AG04449 (cell line): Measurements from ENCODE around the gene RAB11FIP3.

ENCODE experiments used
- CTCF ChIA-PET: fragments of 350-600 bp; formaldehyde crosslinking; extraction: SDS; loops from one replicate; lab custom pipeline; 2021; ENCODE audit warnings: antibody characterized with exemption; lab: Yijun Ruan, JAX
- POLR2A ChIA-PET: fragments of 400-600, 350-600 bp; formaldehyde crosslinking; extraction: SDS; loops from one replicate; lab custom pipeline; 2020; ENCODE audit warnings: antibody characterized with exemption, inconsistent platforms; lab: Yijun Ruan, JAX
- DNase-seq: peaks from one replicate; pipeline ENCODE4 v3.0.0-alpha.2; 2010; ENCODE audit warnings: low read depth, low spot score
- H3K4me3 ChIP-seq: 2 replicates; pipeline ENCODE4 v1.5.1; 2011; ENCODE audit warnings: low read depth, mild to moderate bottlenecking, control low read depth, low read length
- TF ChIP-seq, protein P1 (sequence below): IDR thresholded peaks from one replicate; pipeline ENCODE4 v1.5.1; 2011; ENCODE audit warnings: mild to moderate bottlenecking, moderate library complexity, low read length, control low read depth, inconsistent platforms; ENCODE audit not compliant: insufficient read depth; ENCODE audit errors: missing control alignments

The RAB11FIP3 gene

GRCh38 chr16:450385-450784 lies 24.9 kb downstream of the RAB11FIP3 start:
- TF ChIP-seq, protein P1, sequence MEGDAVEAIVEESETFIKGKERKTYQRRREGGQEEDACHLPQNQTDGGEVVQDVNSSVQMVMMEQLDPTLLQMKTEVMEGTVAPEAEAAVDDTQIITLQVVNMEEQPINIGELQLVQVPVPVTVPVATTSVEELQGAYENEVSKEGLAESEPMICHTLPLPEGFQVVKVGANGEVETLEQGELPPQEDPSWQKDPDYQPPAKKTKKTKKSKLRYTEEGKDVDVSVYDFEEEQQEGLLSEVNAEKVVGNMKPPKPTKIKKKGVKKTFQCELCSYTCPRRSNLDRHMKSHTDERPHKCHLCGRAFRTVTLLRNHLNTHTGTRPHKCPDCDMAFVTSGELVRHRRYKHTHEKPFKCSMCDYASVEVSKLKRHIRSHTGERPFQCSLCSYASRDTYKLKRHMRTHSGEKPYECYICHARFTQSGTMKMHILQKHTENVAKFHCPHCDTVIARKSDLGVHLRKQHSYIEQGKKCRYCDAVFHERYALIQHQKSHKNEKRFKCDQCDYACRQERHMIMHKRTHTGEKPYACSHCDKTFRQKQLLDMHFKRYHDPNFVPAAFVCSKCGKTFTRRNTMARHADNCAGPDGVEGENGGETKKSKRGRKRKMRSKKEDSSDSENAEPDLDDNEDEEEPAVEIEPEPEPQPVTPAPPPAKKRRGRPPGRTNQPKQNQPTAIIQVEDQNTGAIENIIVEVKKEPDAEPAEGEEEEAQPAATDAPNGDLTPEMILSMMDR, result no peak
- ChIA-PET CTCF (interaction anchor here (1.9 kb wide), 1 partner anchor 18 kb away, joined by 5 read pairs; no protein-coding TSS in a partner anchor), POLR2A (no interaction called here)
- no peak for DNase-seq
- no peak overlapping the region for H3K4me3 ChIP-seq

- DNase-seq, result no peak
- CTCF ChIA-PET, result interaction anchor here (1.2 to 1.9 kb wide), 2 partner anchors 19 to 47 kb away, joined by 3 to 5 read pairs; no protein-coding TSS in a partner anchor
- TF ChIP-seq, protein P1, result no peak
- no peak overlapping the region for H3K4me3 ChIP-seq
- POLR2A ChIA-PET, result no interaction called here
Observed at GRCh38 chr16:450785-451512, 25.5 kb downstream of the RAB11FIP3 start.

DNA sequence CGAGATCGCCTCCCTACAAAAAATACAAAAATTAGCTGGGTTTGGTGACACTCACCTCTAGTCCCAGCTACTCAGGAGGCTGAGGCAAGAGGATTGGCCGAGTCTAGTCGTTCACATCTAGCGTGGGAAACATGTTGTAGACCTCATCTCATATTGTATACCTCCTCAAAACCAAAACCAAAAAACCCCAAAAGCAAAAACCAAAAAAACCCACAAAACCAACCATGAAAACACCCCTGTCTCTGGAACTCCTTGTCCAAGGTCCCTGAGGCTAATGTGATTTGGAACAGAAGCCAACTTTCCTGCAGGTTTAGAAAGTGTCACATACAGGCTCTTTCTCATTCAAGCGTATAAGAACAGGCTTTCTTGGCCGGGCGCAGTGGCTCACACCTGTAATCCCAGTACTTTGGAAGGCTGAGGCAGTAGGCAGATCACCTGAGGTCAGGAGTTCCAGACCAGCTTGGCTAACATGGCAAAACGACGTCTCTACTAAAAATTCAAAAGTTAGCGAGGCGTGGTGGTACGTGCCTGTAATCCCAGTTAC lies 29.0 kb downstream of the RAB11FIP3 start:
- TF ChIP-seq, protein P1, result no peak
- ChIA-PET POLR2A (no interaction called here), CTCF (no interaction called here)
- no peak for DNase-seq
- no peak overlapping the region for H3K4me3 ChIP-seq

- TF ChIP-seq, protein P1, result no peak
- DNase-seq, result no peak
- ChIA-PET CTCF (interaction anchor here (2.0 kb wide), 1 partner anchor 32 kb away, joined by 4 read pairs; no protein-coding TSS in a partner anchor), POLR2A (no interaction called here)
- no peak overlapping the region for H3K4me3 ChIP-seq
Observed at GRCh38 chr16:455453-455852, 30.0 kb downstream of the RAB11FIP3 start.

- TF ChIP-seq, protein P1, result no peak
- ChIA-PET POLR2A (no interaction called here), CTCF (interaction anchor here (0.9 to 2.0 kb wide), 2 partner anchors 31 to 70 kb away, joined by 3 to 4 read pairs; no protein-coding TSS in a partner anchor)
- H3K4me3 ChIP-seq, result no peak overlapping the region
- no peak for DNase-seq
Observed at GRCh38 chr16:456891-457483, 31.5 kb downstream of the RAB11FIP3 start.
